ENCODE results near the gene CDH12. TPM values are rescaled to one million over a fixed set of nuclear protein-coding genes. Genes with fewer than 3 reads are reported as not detected.

The CDH12 gene
- total RNA-seq, 4 donors from 2014 or later, result 0.38 to 2.8 (median 0.94) TPM

GRCh38 chr5:22835686-22836085 lies 17.5 kb downstream of the CDH12 start:
- TF ChIP-seq, protein P1, sequence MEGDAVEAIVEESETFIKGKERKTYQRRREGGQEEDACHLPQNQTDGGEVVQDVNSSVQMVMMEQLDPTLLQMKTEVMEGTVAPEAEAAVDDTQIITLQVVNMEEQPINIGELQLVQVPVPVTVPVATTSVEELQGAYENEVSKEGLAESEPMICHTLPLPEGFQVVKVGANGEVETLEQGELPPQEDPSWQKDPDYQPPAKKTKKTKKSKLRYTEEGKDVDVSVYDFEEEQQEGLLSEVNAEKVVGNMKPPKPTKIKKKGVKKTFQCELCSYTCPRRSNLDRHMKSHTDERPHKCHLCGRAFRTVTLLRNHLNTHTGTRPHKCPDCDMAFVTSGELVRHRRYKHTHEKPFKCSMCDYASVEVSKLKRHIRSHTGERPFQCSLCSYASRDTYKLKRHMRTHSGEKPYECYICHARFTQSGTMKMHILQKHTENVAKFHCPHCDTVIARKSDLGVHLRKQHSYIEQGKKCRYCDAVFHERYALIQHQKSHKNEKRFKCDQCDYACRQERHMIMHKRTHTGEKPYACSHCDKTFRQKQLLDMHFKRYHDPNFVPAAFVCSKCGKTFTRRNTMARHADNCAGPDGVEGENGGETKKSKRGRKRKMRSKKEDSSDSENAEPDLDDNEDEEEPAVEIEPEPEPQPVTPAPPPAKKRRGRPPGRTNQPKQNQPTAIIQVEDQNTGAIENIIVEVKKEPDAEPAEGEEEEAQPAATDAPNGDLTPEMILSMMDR (IDR thresholded peaks at IDR 0.05), result no peak
- TF ChIP-seq EP300 (IDR thresholded peaks at IDR 0.05) (no peak), POLR2AphosphoS5 (IDR thresholded peaks at IDR 0.05) (no peak), POLR2A (IDR thresholded peaks at IDR 0.05) (no peak)
- Histone ChIP-seq H3K4me1 (no peaks in the 10 kb centered on the region), H3K27me3 (no peaks in the 10 kb centered on the region), H3K9me3 (no peaks in the 10 kb centered on the region), H3K27ac (no peak overlapping the region), H3K4me3 (no peak overlapping the region), H3K36me3 (no peaks in the 10 kb centered on the region)
- DNase-seq (ENCODE audit: low spot score in 2 of 2), result no peak
- WGBS, result 50% methylated on average over 1 of the region's 1 CpG

DNA sequence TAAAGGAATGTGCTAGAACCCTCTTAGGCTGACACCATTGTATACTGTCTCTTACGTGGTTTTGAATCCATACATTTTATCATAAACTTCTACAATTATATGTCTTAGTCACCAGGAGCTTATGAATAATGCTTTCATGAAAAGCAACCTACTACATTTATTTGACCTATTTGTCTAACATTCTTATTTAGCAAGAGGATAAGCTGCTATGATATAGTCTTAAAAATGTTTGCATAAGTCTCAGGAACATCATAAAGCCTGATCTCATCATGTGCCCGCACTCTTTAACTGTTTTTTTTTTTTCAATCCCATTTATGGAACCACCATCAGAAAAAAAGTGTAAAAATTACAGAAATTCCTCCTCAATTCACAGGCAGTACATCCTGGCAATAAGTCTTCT lies 59.7 kb downstream of the CDH12 start:
- TF ChIP-seq, protein P1 (IDR thresholded peaks at IDR 0.05), result no peak
- TF ChIP-seq POLR2AphosphoS5 (IDR thresholded peaks at IDR 0.05), result no peak
- no peak for TF ChIP-seq EP300 (IDR thresholded peaks at IDR 0.05)
- TF ChIP-seq POLR2A (IDR thresholded peaks at IDR 0.05), result no peak
- DNase-seq (ENCODE audit: low spot score in 2 of 2), result no peak
- no peaks in the 10 kb centered on the region for H3K27me3 ChIP-seq
- no peaks in the 10 kb centered on the region for H3K9me3 ChIP-seq
- whole genome bisulfite sequencing, result 86% methylated on average over 2 of the region's 2 CpGs
- H3K36me3 ChIP-seq, result no peaks in the 10 kb centered on the region
- no peaks in the 10 kb centered on the region for H3K4me1 ChIP-seq
- H3K4me3 ChIP-seq, result no peak overlapping the region
- H3K27ac ChIP-seq, result no peak overlapping the region

- no peak for DNase-seq (ENCODE audit: low spot score in 2 of 2)
- Histone ChIP-seq H3K9me3 (peaks cover 5% of the 10 kb centered on the region), H3K4me1 (no peaks in the 10 kb centered on the region), H3K27me3 (no peaks in the 10 kb centered on the region), H3K36me3 (no peaks in the 10 kb centered on the region), H3K27ac (no peak overlapping the region), H3K4me3 (no peak overlapping the region)
- TF ChIP-seq POLR2A (IDR thresholded peaks at IDR 0.05) (no peak), POLR2AphosphoS5 (IDR thresholded peaks at IDR 0.05) (no peak), EP300 (IDR thresholded peaks at IDR 0.05) (no peak)
- TF ChIP-seq, protein P1 (IDR thresholded peaks at IDR 0.05), result no peak
- WGBS, result 83% methylated on average over 1 of the region's 1 CpG
Observed at GRCh38 chr5:22787807-22788206, 65.3 kb downstream of the CDH12 start.

DNA sequence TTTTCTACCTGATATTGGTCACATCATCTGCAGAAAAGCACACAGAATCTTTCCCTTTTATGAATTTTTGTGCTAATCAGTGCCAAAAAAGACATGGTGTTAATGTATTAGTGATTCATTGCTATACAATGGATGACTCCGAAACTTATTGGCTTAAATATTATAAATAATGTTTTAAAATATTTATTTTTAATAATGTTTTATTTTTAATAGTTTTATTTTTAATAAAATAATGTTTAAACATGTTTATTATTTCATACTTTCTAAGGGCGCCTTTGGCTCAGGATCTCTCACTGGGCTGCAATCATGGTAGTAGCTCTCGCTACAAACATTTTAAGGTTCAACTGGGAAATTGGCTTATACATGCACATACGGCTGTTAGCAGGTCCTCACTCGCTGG lies 65.7 kb downstream of the CDH12 start:
- H3K4me3 ChIP-seq, result no peak overlapping the region
- H3K9me3 ChIP-seq, result peaks cover 5% of the 10 kb centered on the region
- DNase-seq (ENCODE audit: low spot score in 2 of 2), result no peak
- 89% methylated on average over 5 of the region's 5 CpGs for WGBS
- no peak overlapping the region for H3K27ac ChIP-seq
- no peaks in the 10 kb centered on the region for H3K27me3 ChIP-seq
- H3K36me3 ChIP-seq, result no peaks in the 10 kb centered on the region
- H3K4me1 ChIP-seq, result no peaks in the 10 kb centered on the region
- TF ChIP-seq POLR2A (IDR thresholded peaks at IDR 0.05) (no peak), POLR2AphosphoS5 (IDR thresholded peaks at IDR 0.05) (no peak), EP300 (IDR thresholded peaks at IDR 0.05) (no peak)
- TF ChIP-seq, protein P1 (IDR thresholded peaks at IDR 0.05), result no peak

GRCh38 chr5:22780756-22781155 lies 72.4 kb downstream of the CDH12 start:
- Histone ChIP-seq H3K4me3 (no peak overlapping the region), H3K36me3 (no peaks in the 10 kb centered on the region), H3K4me1 (no peaks in the 10 kb centered on the region), H3K27ac (no peak overlapping the region), H3K9me3 (no peaks in the 10 kb centered on the region), H3K27me3 (no peaks in the 10 kb centered on the region)
- DNase-seq (ENCODE audit: low spot score in 2 of 2), result no peak
- TF ChIP-seq POLR2AphosphoS5 (IDR thresholded peaks at IDR 0.05) (no peak), POLR2A (IDR thresholded peaks at IDR 0.05) (no peak), EP300 (IDR thresholded peaks at IDR 0.05) (no peak)
- TF ChIP-seq, protein P1 (IDR thresholded peaks at IDR 0.05), result no peak

Measured in suprapubic skin (tissue), 4 donors.